A549 (cell line): ENCODE results near the gene CDKN2D. TPM values are rescaled to one million over a fixed set of nuclear protein-coding genes. Genes with fewer than 3 reads are reported as not detected.

Experiments
- ATAC-seq, 2 experiments: fragments of 200-7000 bp in 1 of 2; fragments of >200 bp in 1 of 2; cut with Nextera tagmentation in 1 of 2; cut with Tn5 transposase in 1 of 2; 3 replicates each; pipeline versions ENCODE4 v1.8.0 to v1.9.1; 2018 to 2020; ENCODE audit warnings: mild to moderate bottlenecking in 1 of 2, moderate library complexity in 1 of 2
- CTCF ChIA-PET: fragments of 300-600 bp; sonication (Branson Sonifier 250); formaldehyde crosslinking; extraction: SDS; loops from one replicate; lab custom pipeline; 2021; ENCODE audit warnings: antibody characterized with exemption, inconsistent platforms; lab: Yijun Ruan, JAX
- POLR2A ChIA-PET: fragments of 350-600 bp; formaldehyde crosslinking; extraction: SDS; loops from one replicate; lab custom pipeline; 2021; ENCODE audit warnings: antibody characterized with exemption, inconsistent platforms; lab: Yijun Ruan, JAX
- DNase-seq, 2 experiments: peaks; one replicate each; pipeline versions ENCODE4 v3.0.0 to v3.0.0-alpha.2; 2011 to 2016; ENCODE audit warnings: low read depth in 1 of 2, low spot score in 1 of 2
- FAIRE-seq: peaks from 2 replicates; lab custom pipeline; 2011; peaks lifted over from hg19 to GRCh38; lab: Jason Lieb, UNC
- H3K27ac ChIP-seq, 2 experiments: fragments of >200 bp; sonication (Bioruptor Twin); formaldehyde crosslinking; 3 replicates each; pipeline ENCODE4 v1.5.1; 2016 to 2017
- H3K4me1 ChIP-seq: fragments of >200 bp; sonication (Bioruptor Twin); formaldehyde crosslinking; 3 replicates; pipeline ENCODE4 v1.6.1; 2016
- H3K4me2 ChIP-seq: fragments of >200 bp; sonication (Bioruptor Twin); formaldehyde crosslinking; 3 replicates; pipeline ENCODE4 v1.6.1; 2016
- H3K4me3 ChIP-seq: fragments of >200 bp; sonication (Bioruptor Twin); formaldehyde crosslinking; 3 replicates; pipeline ENCODE4 v1.5.1; 2016
- H3K9me3 ChIP-seq: fragments of >200 bp; sonication (Bioruptor Twin); formaldehyde crosslinking; 3 replicates; pipeline ENCODE4 v1.6.1; 2016
- ATOH8 ChIP-seq: fragments of 250-450 bp; sonication (Bioruptor Pico); IDR thresholded peaks from 2 replicates; pipeline ENCODE4 v1.5.0; 2020; ENCODE audit warnings: low read depth, mild to moderate bottlenecking, moderate library complexity
- BCL3 ChIP-seq: fragments of >200 bp; sonication (Bioruptor Twin); formaldehyde crosslinking; IDR thresholded peaks from 3 replicates; pipeline ENCODE4 v1.6.1; 2016
- CEBPB ChIP-seq, 2 experiments: fragments of >200 bp in 1 of 2; sonication (Bioruptor Twin) in 1 of 2; formaldehyde crosslinking in 1 of 2; IDR thresholded peaks; 2 replicates each; pipeline ENCODE4 v1.6.1; 2012 to 2016
- CHD4 ChIP-seq: fragments of 200-600 bp; sonication (generic); IDR thresholded peaks from 2 replicates; pipeline ENCODE4 v1.6.1; 2016; ENCODE audit warnings: antibody characterized with exemption, mild to moderate bottlenecking, borderline replicate concordance
- CTCF ChIP-seq: fragments of >200 bp; sonication (Bioruptor Twin); formaldehyde crosslinking; IDR thresholded peaks from 3 replicates; pipeline ENCODE4 v1.5.1; 2016
- EHMT2 ChIP-seq: fragments of 200-600 bp; sonication (generic); IDR thresholded peaks from 2 replicates; pipeline ENCODE4 v1.6.1; 2016; ENCODE audit warnings: antibody characterized with exemption, low read depth, mild to moderate bottlenecking, moderate library complexity
- ELK1 ChIP-seq: fragments of 150-350 bp; IDR thresholded peaks from 2 replicates; pipeline ENCODE4 v1.6.1; 2014; ENCODE audit warnings: low read depth, mild to moderate bottlenecking, low read length
- HES2 ChIP-seq: fragments of >200 bp; sonication (Bioruptor Twin); formaldehyde crosslinking; IDR thresholded peaks from 2 replicates; pipeline ENCODE4 v1.6.1; 2016
- JUNB ChIP-seq: fragments of >200 bp; sonication (Bioruptor Twin); formaldehyde crosslinking; IDR thresholded peaks from 2 replicates; pipeline ENCODE4 v1.6.1; 2016
- KDM1A ChIP-seq: fragments of 200-600 bp; sonication (generic); IDR thresholded peaks from 2 replicates; pipeline ENCODE4 v1.6.1; 2016; ENCODE audit warnings: low read depth, mild to moderate bottlenecking
- NR3C1 ChIP-seq: fragments of >200 bp; sonication (Bioruptor Twin); formaldehyde crosslinking; IDR thresholded peaks from 3 replicates; pipeline ENCODE4 v1.6.1; 2017
- PBX3 ChIP-seq: IDR thresholded peaks from 2 replicates; pipeline ENCODE4 v1.6.1; 2012
- PHF8 ChIP-seq: fragments of 200-600 bp; sonication (generic); IDR thresholded peaks from 2 replicates; pipeline ENCODE4 v1.6.1; 2016; ENCODE audit warnings: low read depth, mild to moderate bottlenecking, antibody characterized with exemption, moderate library complexity, borderline replicate concordance
- POLR2A ChIP-seq: IDR thresholded peaks from 2 replicates; pipeline ENCODE4 v1.6.1; 2012; ENCODE audit warnings: mild to moderate bottlenecking, low read length
- POLR2AphosphoS2 ChIP-seq: conservative IDR thresholded peaks from 2 replicates; pipeline ENCODE4 v1.6.1; 2012; ENCODE audit warnings: low read length, improper control_type of control experiment, inconsistent platforms
- REST ChIP-seq: fragments of 200-600 bp; sonication (generic); IDR thresholded peaks from 2 replicates; pipeline ENCODE4 v1.6.1; 2016; ENCODE audit warnings: antibody characterized with exemption, mild to moderate bottlenecking, moderate library complexity
- RFX5 ChIP-seq: fragments of 450-650 bp; IDR thresholded peaks from 2 replicates; pipeline ENCODE4 v1.7.1; 2014; ENCODE audit warnings: antibody characterized with exemption, mild to moderate bottlenecking, moderate library complexity
- SMC3 ChIP-seq: fragments of >200 bp; sonication (Bioruptor Twin); formaldehyde crosslinking; IDR thresholded peaks from 3 replicates; pipeline ENCODE4 v1.6.1; 2018; ENCODE audit warnings: inconsistent platforms
- SREBF2 ChIP-seq: fragments of 450-650 bp; IDR thresholded peaks from 2 replicates; pipeline ENCODE4 v1.6.1; 2014; ENCODE audit warnings: mild to moderate bottlenecking, moderate library complexity
- TP53 ChIP-seq: fragments of 250-450 bp; sonication (Bioruptor Pico); IDR thresholded peaks from 2 replicates; pipeline ENCODE4 v1.5.0; 2021; ENCODE audit warnings: mild to moderate bottlenecking, moderate library complexity
- ZC3H11A ChIP-seq: fragments of 450-650 bp; IDR thresholded peaks from 2 replicates; pipeline ENCODE4 v1.6.1; 2014; ENCODE audit warnings: antibody characterized with exemption, mild to moderate bottlenecking
- ZSCAN20 ChIP-seq: fragments of 250-450 bp; sonication (Bioruptor Pico); IDR thresholded peaks from 2 replicates; pipeline ENCODE4 v1.8.0; 2022; ENCODE audit warnings: mild to moderate bottlenecking, moderate library complexity
- WGBS: methylation state at CpG from one replicate; pipeline ENCODE4 v1.1.6; 2017; ENCODE audit errors: missing lambda C conversion rate; 5-methylcytosine and 5-hydroxymethylcytosine counted together
- polyA plus RNA-seq, 4 experiments: library from polyadenylated mRNA; depleted of rRNA in 3 of 4; stranded (reverse); fragments of >200 nt; fragmentation: RNase III in 1 of 4; extraction: RNeasy Plus Mini Kit Qiagen cat#74134 plus additional on column Dnase treatment in 1 of 4; gene quantifications; 2 replicates in 3 of 4; 3 replicates in 1 of 4; pipeline ENCODE4 v1.2.3, GENCODE V29; 2011 to 2017

The CDKN2D gene
- polyA plus RNA-seq, 2 of the 4 experiments (the other 2 are of a cell fraction): 3.1 to 4.3 TPM

GRCh38 chr19:10517760-10518443 lies 50.9 kb downstream of the CDKN2D start:
- ChIA-PET CTCF (interaction anchor here (1.5 to 2.7 kb wide), 4 partner anchors 12 to 41 kb away, joined by 3 to 9 read pairs (median 8); no protein-coding TSS in a partner anchor), POLR2A (interaction anchor here (0.6 to 0.7 kb wide), 3 partner anchors 12 to 14 kb away, joined by 3 to 13 read pairs (median 3); no protein-coding TSS in a partner anchor)
- H3K4me1 ChIP-seq: peaks cover 11% of the 10 kb centered on the region; the same call in 1 of the 3 replicates
- peak overlapping the region; percentile 99 for H3K4me2 ChIP-seq
- WGBS: 3% methylated on average over 20 of the region's 27 CpGs
- no peaks in the 10 kb centered on the region for H3K9me3 ChIP-seq
- H3K27ac ChIP-seq: peak overlapping the region; percentile 72 to 93
- H3K4me3 ChIP-seq: peak overlapping the region; percentile 92
- no peak for FAIRE-seq
- TF ChIP-seq TP53 (CRISPR knock-in tag) (no peak), SMC3 (no peak), ELK1 (no peak), NR3C1 (no peak), CEBPB (IDR thresholded peaks at IDR 0.05) (no peak), EHMT2 (no peak), SREBF2 (no peak), POLR2AphosphoS2 (no peak), POLR2A (no peak), BCL3 (no peak), PBX3 (no peak), ATOH8 (CRISPR knock-in tag) (no peak), HES2 (no peak), KDM1A (no peak)
- ATAC-seq: peak; percentile 75 to 82
- peak; percentile 45 to 62 for DNase-seq

- H3K4me3 ChIP-seq: peak within 1 kb of the TSS; percentile 92
- TF ChIP-seq PHF8 (peak; percentile 24; the same call in 1 of the 2 replicates), CTCF (peak; percentile 7; the same call in 1 of the 3 replicates), JUNB (no peak), RFX5 (no peak), ZSCAN20 (CRISPR knock-in tag) (no peak), REST (no peak), ZC3H11A (no peak), CHD4 (no peak)
- ChIA-PET CTCF (interaction anchor here (1.2 to 2.7 kb wide), 5 partner anchors 12 to 42 kb away, joined by 3 to 9 read pairs (median 7); no protein-coding TSS in a partner anchor), POLR2A (interaction anchor here (0.6 kb wide), 1 partner anchor 14 kb away, joined by 3 read pairs; no protein-coding TSS in a partner anchor)
- H3K27ac ChIP-seq: peak within 1 kb of the TSS; percentile 72 to 93
- WGBS: no CpG with 5 or more reads among the region's 39 CpGs
- ATAC-seq (peak; percentile 73 to 86), FAIRE-seq (no peak), DNase-seq (peak; percentile 35)
- no peaks in the 10 kb centered on the region for H3K9me3 ChIP-seq
- peaks cover 11% of the 10 kb centered on the region; the same call in 1 of the 3 replicates for H3K4me1 ChIP-seq
- H3K4me2 ChIP-seq: peak within 1 kb of the TSS; percentile 99
These were observed 51.4 kb downstream of the CDKN2D start, which contains the start of gene S1PR5 for GRCh38 chr19:10517361-10517759. Gene S1PR5, minus strand, starts transcription at chr19:10517447. Its CDS starts 2,436 bp downstream, at chr19:10515011.
